ENCODE data around the gene CPXM2.

CPXM2 gene

DNA sequence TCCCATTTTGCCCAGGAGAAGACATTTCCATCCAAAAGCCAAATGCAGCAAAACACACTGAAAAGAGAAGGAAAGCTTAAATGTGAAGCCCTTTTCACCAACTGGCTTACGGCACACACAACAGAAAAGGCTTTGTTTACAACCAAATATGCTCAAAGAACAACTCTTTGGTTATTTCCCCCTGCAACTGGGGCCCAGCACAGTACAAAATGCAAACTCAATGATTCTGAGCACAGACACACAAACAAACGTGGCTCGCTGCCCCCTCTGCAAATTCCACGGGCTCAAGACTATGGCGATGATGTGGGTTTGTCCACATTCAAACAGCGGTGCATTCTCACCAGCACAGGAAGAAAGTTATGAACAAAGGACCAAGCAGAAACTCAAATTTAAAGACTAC is 5.3 kb downstream of the CPXM2 start:
- no peak overlapping the region for H3K9ac ChIP-seq (ENCODE audit: low read depth, low read length)
- 0 out of 2 replicates have a peak, but pooled peaks cover 4% of the 10 kb centered on the region for H3K4me1 ChIP-seq (ENCODE audit: insufficient read depth, low read length)
- H3K27ac ChIP-seq (ENCODE audit: low read depth, low read length) = no peak overlapping the region
- WGBS = 86% methylated on average over 6 of the region's 6 CpGs
- H3K27me3 ChIP-seq (ENCODE audit: insufficient read depth, low read length) = peaks cover 20% of the 10 kb centered on the region
- H3K4me3 ChIP-seq (ENCODE audit: low read length) = no peak overlapping the region
- H3K36me3 ChIP-seq (ENCODE audit: insufficient read depth, low read length) = no peaks in the 10 kb centered on the region
- no peaks in the 10 kb centered on the region for H3K9me3 ChIP-seq (ENCODE audit: insufficient read depth, low read depth, low read length)

DNA sequence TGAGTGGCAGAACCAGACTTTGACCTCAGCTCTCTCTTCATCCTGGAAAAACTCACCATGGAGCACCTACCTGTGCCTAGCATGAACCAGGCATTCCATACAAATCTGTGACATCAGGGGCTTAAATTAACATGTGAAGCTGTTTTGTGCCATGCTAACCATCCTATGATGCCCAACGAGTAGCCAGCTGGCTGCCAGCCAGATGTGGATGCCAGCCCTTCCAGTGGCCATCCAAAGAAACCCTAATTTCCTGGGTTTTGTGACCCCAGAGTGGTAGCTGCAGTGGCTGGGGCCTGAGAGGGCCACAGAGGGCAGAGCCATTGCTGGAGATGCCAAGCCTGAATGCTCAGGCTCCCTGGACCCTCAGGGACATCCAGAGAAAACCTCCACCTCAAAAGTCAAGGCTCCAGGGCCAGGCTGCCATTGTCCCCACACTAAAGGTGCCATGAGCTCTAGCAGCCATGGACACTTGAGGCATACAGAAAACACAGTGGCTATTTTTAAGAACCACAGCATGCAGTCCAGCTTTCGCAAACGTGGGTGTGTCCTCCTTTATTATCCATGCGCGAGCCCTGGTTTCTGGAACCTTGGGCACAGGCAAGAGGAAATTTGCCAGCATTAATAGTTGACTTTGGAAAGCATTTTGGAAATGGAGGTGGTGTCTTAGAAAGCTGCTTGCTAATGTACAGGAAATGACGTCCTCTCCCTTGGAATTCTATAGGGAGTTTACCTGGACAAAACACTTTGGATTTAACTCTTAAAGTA is 6.0 kb downstream of the CPXM2 start:
- peaks cover 13% of the 10 kb centered on the region for H3K27me3 ChIP-seq (ENCODE audit: insufficient read depth, low read length)
- H3K4me3 ChIP-seq (ENCODE audit: low read length) = no peak overlapping the region
- H3K9me3 ChIP-seq (ENCODE audit: insufficient read depth, low read depth, low read length) = no peaks in the 10 kb centered on the region
- WGBS = 90% methylated on average over 6 of the region's 6 CpGs
- H3K27ac ChIP-seq (ENCODE audit: low read depth, low read length) = no peak overlapping the region
- no peak overlapping the region for H3K9ac ChIP-seq (ENCODE audit: low read depth, low read length)
- no peaks in the 10 kb centered on the region for H3K36me3 ChIP-seq (ENCODE audit: insufficient read depth, low read length)
- 0 out of 2 replicates have a peak, but pooled peaks cover 4% of the 10 kb centered on the region for H3K4me1 ChIP-seq (ENCODE audit: insufficient read depth, low read length)

DNA sequence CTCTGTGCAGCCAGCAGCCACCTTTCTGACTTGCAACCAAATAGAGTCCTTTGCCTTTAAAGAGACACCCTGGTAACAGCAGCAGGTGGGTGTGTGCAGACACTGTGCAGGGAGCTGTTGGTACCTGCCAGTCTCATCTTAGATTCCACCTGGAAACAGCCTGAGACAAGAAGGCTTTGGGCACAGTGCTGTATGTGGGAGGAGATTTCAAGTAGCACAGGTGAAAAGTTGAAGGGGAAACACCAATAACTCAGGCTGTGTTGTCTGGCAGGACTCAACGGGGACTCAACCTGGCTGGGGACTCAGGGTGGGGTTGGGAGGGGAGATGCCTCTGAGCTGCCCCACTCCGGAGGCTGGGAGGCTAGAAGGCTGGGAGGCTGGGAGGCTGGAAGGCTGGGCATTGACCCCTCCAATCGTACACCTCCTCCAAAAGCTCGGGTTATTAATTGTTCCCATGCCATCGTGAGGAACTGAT is 6.7 kb downstream of the CPXM2 start:
- Histone ChIP-seq H3K9ac (ENCODE audit: low read depth, low read length) (no peak overlapping the region), H3K9me3 (ENCODE audit: insufficient read depth, low read depth, low read length) (no peaks in the 10 kb centered on the region), H3K36me3 (ENCODE audit: insufficient read depth, low read length) (no peaks in the 10 kb centered on the region), H3K4me1 (ENCODE audit: insufficient read depth, low read length) (0 out of 2 replicates have a peak, but pooled peaks cover 4% of the 10 kb centered on the region), H3K27ac (ENCODE audit: low read depth, low read length) (no peak overlapping the region), H3K4me3 (ENCODE audit: low read length) (no peak overlapping the region), H3K27me3 (ENCODE audit: insufficient read depth, low read length) (peaks cover 6% of the 10 kb centered on the region; the same call in 1 of the 2 replicates)
- WGBS = 92% methylated on average over 5 of the region's 5 CpGs

DNA sequence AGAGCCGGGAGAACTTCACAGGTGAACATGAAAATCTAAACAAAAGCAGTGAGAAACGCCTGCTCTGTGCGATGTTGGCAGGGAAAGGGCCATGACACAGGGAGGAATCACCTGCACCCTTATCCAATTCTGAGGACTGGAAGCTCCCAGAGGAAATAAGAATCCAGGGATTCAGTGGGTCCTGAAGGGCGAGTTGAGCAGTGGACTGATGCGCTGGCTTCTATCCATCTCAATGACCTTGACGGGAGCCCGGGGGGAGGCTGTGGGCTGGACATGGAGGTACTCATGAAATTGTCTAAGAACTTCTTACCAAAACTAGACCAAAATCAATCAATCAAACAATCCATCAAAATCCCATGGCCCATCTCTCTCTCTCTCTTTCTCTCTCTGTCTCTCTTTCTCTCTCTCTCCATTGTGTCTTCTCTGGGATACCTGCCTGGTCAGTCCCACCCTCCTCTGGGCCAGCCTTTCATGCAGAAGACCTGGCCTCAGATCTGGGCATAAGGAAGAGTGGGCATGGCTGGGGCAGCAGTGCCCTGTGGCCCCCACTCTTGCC is 7.2 kb downstream of the CPXM2 start:
- WGBS = 94% methylated on average over 7 of the region's 7 CpGs
- Histone ChIP-seq H3K4me3 (ENCODE audit: low read length) (no peak overlapping the region), H3K36me3 (ENCODE audit: insufficient read depth, low read length) (no peaks in the 10 kb centered on the region), H3K9ac (ENCODE audit: low read depth, low read length) (no peak overlapping the region), H3K27ac (ENCODE audit: low read depth, low read length) (no peak overlapping the region), H3K4me1 (ENCODE audit: insufficient read depth, low read length) (0 out of 2 replicates have a peak, but pooled peaks cover 4% of the 10 kb centered on the region), H3K27me3 (ENCODE audit: insufficient read depth, low read length) (peaks cover 1% of the 10 kb centered on the region; the same call in 1 of the 2 replicates), H3K9me3 (ENCODE audit: insufficient read depth, low read depth, low read length) (no peaks in the 10 kb centered on the region)

DNA sequence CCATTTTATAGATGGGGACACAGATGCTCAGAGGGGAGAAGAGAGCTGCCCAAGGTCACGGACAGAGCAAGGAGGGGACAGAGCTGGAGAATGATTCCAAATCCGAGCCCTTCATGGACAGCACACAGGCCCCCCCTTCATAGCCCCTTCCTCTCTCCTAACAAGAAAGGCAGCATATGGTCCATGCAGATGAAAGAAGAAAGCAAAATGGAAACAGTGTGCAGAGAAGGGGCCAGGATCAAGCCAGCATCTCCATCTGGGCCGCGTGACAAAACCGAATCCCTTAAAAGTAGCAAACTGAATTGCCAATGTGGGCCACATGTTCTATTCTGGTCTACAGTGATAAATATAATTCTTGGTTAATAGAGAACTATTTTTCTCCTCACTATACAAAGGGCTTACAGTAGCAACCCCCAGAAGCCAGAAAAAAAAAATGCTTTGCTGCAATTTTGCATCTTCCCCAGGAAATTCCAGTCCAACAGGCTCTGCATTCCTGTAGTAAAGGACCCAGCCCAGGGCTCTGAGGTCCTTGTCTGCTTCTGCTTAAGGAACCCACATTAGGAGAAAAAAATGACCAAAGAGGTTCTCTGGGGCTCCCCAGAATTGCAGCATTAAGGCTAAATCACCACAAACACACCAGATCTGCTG is 7.8 kb downstream of the CPXM2 start:
- Histone ChIP-seq H3K4me3 (ENCODE audit: low read length) (no peak overlapping the region), H3K27me3 (ENCODE audit: insufficient read depth, low read length) (no peaks in the 10 kb centered on the region), H3K27ac (ENCODE audit: low read depth, low read length) (no peak overlapping the region), H3K36me3 (ENCODE audit: insufficient read depth, low read length) (no peaks in the 10 kb centered on the region), H3K9me3 (ENCODE audit: insufficient read depth, low read depth, low read length) (no peaks in the 10 kb centered on the region), H3K9ac (ENCODE audit: low read depth, low read length) (no peak overlapping the region), H3K4me1 (ENCODE audit: insufficient read depth, low read length) (0 out of 2 replicates have a peak, but pooled peaks cover 4% of the 10 kb centered on the region)
- WGBS = 90% methylated on average over 5 of the region's 5 CpGs

DNA sequence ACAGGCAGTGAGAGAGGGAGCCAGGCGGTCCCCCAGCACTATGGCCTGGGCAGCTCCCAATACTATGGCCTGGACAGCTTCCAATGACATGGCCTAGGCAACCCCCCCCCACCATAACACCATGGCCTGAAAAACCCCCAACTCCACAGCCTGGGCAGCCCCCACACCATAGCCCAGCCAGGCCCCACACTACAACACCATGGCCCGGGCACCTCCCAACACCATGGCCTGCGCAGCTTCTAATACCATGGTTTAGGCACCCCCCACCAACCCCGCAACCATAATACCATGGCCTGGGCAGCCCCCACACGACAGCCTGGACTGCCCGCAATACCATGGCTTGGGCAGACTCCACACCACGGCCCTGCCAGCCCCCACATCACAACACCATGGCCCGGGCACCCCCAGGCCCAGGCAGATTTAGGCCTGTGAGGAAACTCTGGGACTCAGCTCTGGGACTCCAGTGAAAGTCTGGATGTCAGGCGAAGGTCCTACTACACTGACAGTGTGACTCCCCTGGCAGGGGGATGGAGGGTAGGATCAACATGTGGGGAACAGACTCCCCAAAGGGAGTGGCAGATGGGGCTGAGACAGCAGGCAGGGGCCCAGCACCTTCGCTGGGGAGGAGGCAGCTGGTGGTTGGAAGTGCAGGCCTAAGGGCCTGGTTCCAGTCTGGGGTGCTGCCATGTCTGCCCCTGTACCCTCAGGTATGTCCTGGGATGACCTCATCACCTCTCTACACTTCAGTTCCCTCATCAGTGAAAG is 8.7 kb downstream of the CPXM2 start:
- H3K4me3 ChIP-seq (ENCODE audit: low read length) = no peak overlapping the region
- H3K9ac ChIP-seq (ENCODE audit: low read depth, low read length) = no peak overlapping the region
- 96% methylated on average over 10 of the region's 10 CpGs for WGBS
- 0 out of 2 replicates have a peak, but pooled peaks cover under 1% of the 10 kb centered on the region for H3K36me3 ChIP-seq (ENCODE audit: insufficient read depth, low read length)
- H3K27me3 ChIP-seq (ENCODE audit: insufficient read depth, low read length) = no peaks in the 10 kb centered on the region
- H3K27ac ChIP-seq (ENCODE audit: low read depth, low read length) = no peak overlapping the region
- no peaks in the 10 kb centered on the region for H3K9me3 ChIP-seq (ENCODE audit: insufficient read depth, low read depth, low read length)
- 0 out of 2 replicates have a peak, but pooled peaks cover 4% of the 10 kb centered on the region for H3K4me1 ChIP-seq (ENCODE audit: insufficient read depth, low read length)

- no peak overlapping the region for H3K9ac ChIP-seq (ENCODE audit: low read depth, low read length)
- H3K27me3 ChIP-seq (ENCODE audit: insufficient read depth, low read length) = no peaks in the 10 kb centered on the region
- no peak overlapping the region for H3K27ac ChIP-seq (ENCODE audit: low read depth, low read length)
- H3K4me3 ChIP-seq (ENCODE audit: low read length) = no peak overlapping the region
- H3K4me1 ChIP-seq (ENCODE audit: insufficient read depth, low read length) = 0 out of 2 replicates have a peak, but pooled peaks cover 4% of the 10 kb centered on the region
- H3K36me3 ChIP-seq (ENCODE audit: insufficient read depth, low read length) = 0 out of 2 replicates have a peak, but pooled peaks cover 3% of the 10 kb centered on the region
- peaks cover 5% of the 10 kb centered on the region; the same call in 1 of the 2 replicates for H3K9me3 ChIP-seq (ENCODE audit: insufficient read depth, low read depth, low read length)
- WGBS = 78% methylated on average over 4 of the region's 4 CpGs
These were observed 9.4 kb downstream of the CPXM2 start for GRCh38 chr10:123882177-123882576.

DNA sequence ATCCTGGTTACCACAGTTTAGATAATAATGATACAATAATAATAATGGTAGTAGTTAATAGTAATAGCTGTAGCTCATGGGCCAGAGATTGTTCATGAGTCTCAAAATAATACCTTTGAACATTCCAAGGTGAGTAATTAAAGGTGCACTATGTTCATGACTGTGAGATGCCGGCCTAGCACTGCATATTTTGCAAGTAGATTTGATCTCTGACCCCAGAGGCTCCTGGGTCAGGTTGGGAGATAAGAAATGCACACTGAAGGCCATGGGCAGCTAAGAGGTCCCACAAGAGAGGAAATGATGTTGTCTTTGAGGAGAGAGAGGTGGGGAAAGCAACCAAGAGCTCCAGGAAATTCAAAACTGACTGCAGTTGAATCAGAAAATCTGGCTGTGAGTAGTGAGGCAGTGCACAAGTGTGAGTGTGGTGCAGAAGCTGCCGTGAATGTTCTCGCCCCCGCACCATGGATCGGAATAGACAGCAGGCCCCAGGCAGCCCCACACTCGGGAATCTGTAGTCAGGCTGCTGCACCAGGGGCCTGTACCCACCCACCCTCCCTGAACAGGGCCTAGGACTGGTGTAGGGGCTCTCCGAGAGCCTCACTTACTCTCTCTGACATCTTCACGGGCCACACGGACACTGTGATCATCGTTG is 11.9 kb downstream of the CPXM2 start:
- Histone ChIP-seq H3K27me3 (ENCODE audit: insufficient read depth, low read length) (no peaks in the 10 kb centered on the region), H3K4me3 (ENCODE audit: low read length) (no peak overlapping the region), H3K36me3 (ENCODE audit: insufficient read depth, low read length) (0 out of 2 replicates have a peak, but pooled peaks cover 3% of the 10 kb centered on the region), H3K9ac (ENCODE audit: low read depth, low read length) (no peak overlapping the region), H3K27ac (ENCODE audit: low read depth, low read length) (no peak overlapping the region), H3K9me3 (ENCODE audit: insufficient read depth, low read depth, low read length) (peaks cover 7% of the 10 kb centered on the region; the same call in 1 of the 2 replicates), H3K4me1 (ENCODE audit: insufficient read depth, low read length) (no peaks in the 10 kb centered on the region)
- 97% methylated on average over 10 of the region's 10 CpGs for WGBS

- 95% methylated on average over 7 of the region's 7 CpGs for WGBS
- Histone ChIP-seq H3K27me3 (ENCODE audit: insufficient read depth, low read length) (no peaks in the 10 kb centered on the region), H3K36me3 (ENCODE audit: insufficient read depth, low read length) (0 out of 2 replicates have a peak, but pooled peaks cover 3% of the 10 kb centered on the region), H3K27ac (ENCODE audit: low read depth, low read length) (no peak overlapping the region), H3K4me3 (ENCODE audit: low read length) (no peak overlapping the region), H3K9me3 (ENCODE audit: insufficient read depth, low read depth, low read length) (peaks cover 7% of the 10 kb centered on the region; the same call in 1 of the 2 replicates), H3K4me1 (ENCODE audit: insufficient read depth, low read length) (no peaks in the 10 kb centered on the region), H3K9ac (ENCODE audit: low read depth, low read length) (no peak overlapping the region)
These were observed 12.8 kb downstream of the CPXM2 start for GRCh38 chr10:123878666-123879303.

GRCh38 chr10:123870260-123870659 is 21.3 kb downstream of the CPXM2 start:
- Histone ChIP-seq H3K9me3 (ENCODE audit: insufficient read depth, low read depth, low read length) (peaks cover 5% of the 10 kb centered on the region; the same call in 1 of the 2 replicates), H3K9ac (ENCODE audit: low read depth, low read length) (no peak overlapping the region), H3K36me3 (ENCODE audit: insufficient read depth, low read length) (no peaks in the 10 kb centered on the region), H3K27ac (ENCODE audit: low read depth, low read length) (no peak overlapping the region), H3K4me3 (ENCODE audit: low read length) (no peak overlapping the region), H3K27me3 (ENCODE audit: insufficient read depth, low read length) (no peaks in the 10 kb centered on the region), H3K4me1 (ENCODE audit: insufficient read depth, low read length) (0 out of 2 replicates have a peak, but pooled peaks cover 3% of the 10 kb centered on the region)
- 93% methylated on average over 8 of the region's 8 CpGs for WGBS

All from HUES64 (cell line).